ENCODE data around the gene C22orf23. TPM values are rescaled to one million over a fixed set of nuclear protein-coding genes. Genes with fewer than 3 reads are reported as not detected.
A peak's percentile ranks its signal among the peaks of the same experiment; 100 is the strongest.

C22orf23 gene
- polyA plus RNA-seq, 2 of the 4 experiments (the other 2 are of a cell fraction), result 0.26 to 0.52 TPM

- H3K4me1 ChIP-seq, result no peaks in the 10 kb centered on the region
- ChIA-PET CTCF (interaction anchor here (0.5 kb wide), 1 partner anchor 1138 kb away, joined by 3 read pairs; no protein-coding TSS in a partner anchor), POLR2A (no interaction called here)
- TF ChIP-seq ZC3H11A (IDR thresholded peaks at IDR 0.05) (no peak), E2F6 (IDR thresholded peaks at IDR 0.05; ENCODE audit: borderline replicate concordance, low read depth) (no peak), ESRRA (IDR thresholded peaks at IDR 0.05; ENCODE audit: borderline replicate concordance, low read length) (no peak), EHMT2 (IDR thresholded peaks at IDR 0.05; ENCODE audit: low read depth) (no peak), ATOH8 (CRISPR knock-in tag; IDR thresholded peaks at IDR 0.05; ENCODE audit: low read depth) (no peak), PBX3 (IDR thresholded peaks at IDR 0.05) (no peak), HMGXB4 (CRISPR knock-in tag; IDR thresholded peaks at IDR 0.05; ENCODE audit: borderline replicate concordance) (no peak), KDM1A (IDR thresholded peaks at IDR 0.05; ENCODE audit: low read depth) (no peak), NR3C1 (IDR thresholded peaks at IDR 0.05) (no peak), SMC3 (IDR thresholded peaks at IDR 0.05) (no peak), HOXA7 (CRISPR knock-in tag; IDR thresholded peaks at IDR 0.05) (no peak), MAFK (IDR thresholded peaks at IDR 0.05; ENCODE audit: partially characterized antibody) (no peak), RARB (CRISPR knock-in tag; IDR thresholded peaks at IDR 0.05) (no peak), HDAC2 (IDR thresholded peaks at IDR 0.05) (no peak), JUNB (IDR thresholded peaks at IDR 0.05) (no peak), KDM5A (IDR thresholded peaks at IDR 0.05) (no peak), POLR2A (IDR thresholded peaks at IDR 0.05; ENCODE audit: low read length) (no peak), GATA3 (IDR thresholded peaks at IDR 0.05; ENCODE audit: borderline replicate concordance) (no peak)
- no peak for ATAC-seq
- no peak overlapping the region for H3K27ac ChIP-seq
- peak in 1 of 2 experiments; percentile 13 for DNase-seq (ENCODE audit: low read depth in 1 of 2, low spot score in 1 of 2)
- H3K9me3 ChIP-seq, result no peaks in the 10 kb centered on the region
- no peak overlapping the region for H3K4me2 ChIP-seq
- H3K4me3 ChIP-seq, result no peak overlapping the region
- no peak for FAIRE-seq
- WGBS (ENCODE audit: missing lambda C conversion rate), result 65% methylated on average over 5 of the region's 6 CpGs
Measured at GRCh38 chr22:37991731-37992442, 38.5 kb upstream of the C22orf23 start.

GRCh38 chr22:37990862-37991261, 37.5 kb upstream of the C22orf23 start:
- TF ChIP-seq HDAC2 (IDR thresholded peaks at IDR 0.05), result no peak
- TF ChIP-seq POLR2A (IDR thresholded peaks at IDR 0.05; ENCODE audit: low read length), result no peak
- no peak for TF ChIP-seq BHLHE40 (IDR thresholded peaks at IDR 0.05; ENCODE audit: low read depth, low read length)
- no peak for TF ChIP-seq EHMT2 (IDR thresholded peaks at IDR 0.05; ENCODE audit: low read depth)
- TF ChIP-seq CBX8 (IDR thresholded peaks at IDR 0.05), result no peak
- TF ChIP-seq SREBF2 (IDR thresholded peaks at IDR 0.05), result no peak
- no peak for TF ChIP-seq GATA3 (IDR thresholded peaks at IDR 0.05; ENCODE audit: borderline replicate concordance)
- TF ChIP-seq HOXB5 (CRISPR knock-in tag; IDR thresholded peaks at IDR 0.05), result no peak
- TF ChIP-seq CHD4 (IDR thresholded peaks at IDR 0.05; ENCODE audit: borderline replicate concordance), result no peak
- TF ChIP-seq NPAS2 (CRISPR knock-in tag; IDR thresholded peaks at IDR 0.05; ENCODE audit: borderline replicate concordance), result no peak
- no peak for TF ChIP-seq ZNF302 (CRISPR knock-in tag; IDR thresholded peaks at IDR 0.05)
- TF ChIP-seq TFCP2L1 (CRISPR knock-in tag; IDR thresholded peaks at IDR 0.05), result no peak
- no peak for TF ChIP-seq TP53 (CRISPR knock-in tag; IDR thresholded peaks at IDR 0.05)
- H3K27ac ChIP-seq, result no peak overlapping the region
- H3K4me3 ChIP-seq, result no peak overlapping the region
- no peaks in the 10 kb centered on the region for H3K9me3 ChIP-seq
- POLR2A ChIA-PET, result no interaction called here
- no peaks in the 10 kb centered on the region for H3K4me1 ChIP-seq
- no peak for FAIRE-seq
- DNase-seq (ENCODE audit: low read depth in 1 of 2, low spot score in 1 of 2), result no peak
- no peak for ATAC-seq
- CTCF ChIA-PET, result no interaction called here
- H3K4me2 ChIP-seq, result no peak overlapping the region
- 68% methylated on average over 7 of the region's 7 CpGs for WGBS (ENCODE audit: missing lambda C conversion rate)
